Heart right ventricle (tissue), 16 donors: ENCODE data around the gene PIK3R2. TPM values are rescaled to one million over a fixed set of nuclear protein-coding genes. Genes with fewer than 3 reads are reported as not detected.

ENCODE experiments used
- ATAC-seq, 8 donors: fragments of 200-7000 bp; cut with Tn5 transposase; one replicate each; pipeline ENCODE4 v1.9.1; 2020; ENCODE audit warnings: mild to moderate bottlenecking in 8 of 8, moderate library complexity in 8 of 8, moderate number of reproducible peaks in 1 of 8
- DNase-seq, 2 donors: peaks; one replicate each; pipeline ENCODE4 v3.0.0-alpha.2; 2020
- H3K27ac ChIP-seq, 10 donors: fragments of 200-600 bp; sonication (generic) in 2 of 10; one replicate each; pipeline versions ENCODE4 v1.5.0 to v1.8.0; 2020 to 2022; ENCODE audit warnings: mild to moderate bottlenecking in 3 of 10
- H3K27me3 ChIP-seq, 7 donors: fragments of 200-600 bp; one replicate each; pipeline ENCODE4 v1.8.0; 2021 to 2022; ENCODE audit warnings: mild to moderate bottlenecking in 2 of 7
- H3K36me3 ChIP-seq, 9 donors: fragments of 200-600 bp; sonication (generic) in 1 of 9; one replicate each; pipeline versions ENCODE4 v1.5.0 to v1.8.0; 2020 to 2022; ENCODE audit warnings: mild to moderate bottlenecking in 2 of 9
- H3K4me1 ChIP-seq, 9 donors: fragments of 200-600 bp; sonication (generic) in 1 of 9; one replicate each; pipeline versions ENCODE4 v1.5.0 to v1.8.0; 2020 to 2022; ENCODE audit warnings: mild to moderate bottlenecking in 4 of 9
- H3K4me3 ChIP-seq, 10 donors: fragments of 200-600 bp; sonication (generic) in 2 of 10; one replicate each; pipeline versions ENCODE4 v1.5.0 to v1.8.0; 2020 to 2022; ENCODE audit warnings: mild to moderate bottlenecking in 7 of 10, moderate library complexity in 2 of 10
- H3K9me3 ChIP-seq, 11 donors: fragments of 200-600 bp in 10 of 11; sonication (generic) in 2 of 11; one replicate each; pipeline versions ENCODE4 v1.5.0 to v1.8.0; 2013 to 2022; ENCODE audit warnings: mild to moderate bottlenecking in 2 of 11, control low read depth in 1 of 11, moderate library complexity in 1 of 11
- CTCF ChIP-seq, 9 donors: fragments of 200-600 bp; sonication (generic) in 2 of 9; IDR thresholded peaks; one replicate each; pipeline versions ENCODE4 v1.5.0 to v1.8.0; 2021 to 2022; ENCODE audit warnings: antibody characterized with exemption in 9 of 9, mild to moderate bottlenecking in 5 of 9, moderate library complexity in 1 of 9
- WGBS, 2 donors: extraction: QIAGEN DNeasy Blood & Tissue Kit; methylation state at CpG; one replicate each; pipeline ENCODE4 v1.1.7; 2013; ENCODE audit warnings: inconsistent platforms in 1 of 2; 5-methylcytosine and 5-hydroxymethylcytosine counted together
- intact Hi-C, 10 donors: fragments of 100-400 bp; cut with DNase I; formaldehyde crosslinking; loops; one replicate each; pipeline versions ENCODE4 v1.11.1 to v1.14.2; 2022
- polyA plus RNA-seq, 2 donors: library from polyadenylated mRNA; stranded (reverse); fragments of 200-250 nt; gene quantifications; one replicate each; pipeline ENCODE4 v1.2.3, GENCODE V29; 2013
- total RNA-seq, 10 donors: library from RNA; stranded (reverse); fragmentation: NEBNext Ultra II Directional in 3 of 10; extraction: Animal tissue kit (Norgen Biotek cat#: 25700) in 3 of 10; gene quantifications; one replicate each; pipeline versions ENCODE4 v1.2.1 to v1.2.4, GENCODE V29; 2021 to 2023
- donor health status: Arrhythmogenic right ventricular cardiomyopathy.
- donor health status: ischemic (EF 13 %, LVEDD 7.1; RV severe dilation, severe dysfunction).
- donor health status: healthy with polysubstance abuse.
- donor health status: DM: no; HTN: yes; CAD: no.
- donor health status: DM: no; HTN: no; CAD: no.
- donor health status: ischemic (EF 25% LVEDD 6.9; RV normal size, moderate dysfunction).
- donor health status: ischemic (EF 25% LVEDD 5.7; RV mildly dilated, moderate dysfunction).
- donor health status: healthy.
- donor health status: DM: yes; HTN: yes; CAD: no.
- donor health status: Ischemic cardiomyopathy.
- donor health status: ischemic (EF 35%, LVEDD 5.7; RV mildly dilated, moderate dysfunction).
- donor health status: nonischemic (EF 11% LVEDD 7.7; RV severe dilation, severe dysfunction).
- donor health status: DM: yes; HTN: yes; CAD: no.
- donor health status: PGD.
- donor health status: ischemic (EF 29% LVEDD 5.4; RV normal size, mild dysfunction).
- donor health status: nonischemic (EF 23%, LVEDD 6.1; RV moderate dilation, normal function).

PIK3R2 gene
- total and polyA plus RNA-seq, 12 donors, result 2.3 to 29.1 (median 21.7) TPM

- H3K27me3 ChIP-seq, result peaks cover 0 to 11% (median 0%) of the 10 kb centered on the region in 7 donors
- H3K4me1 ChIP-seq, result no peaks in the 10 kb centered on the region
- H3K36me3 ChIP-seq, result no peaks in the 10 kb centered on the region
- no peak overlapping the region for H3K4me3 ChIP-seq
- no peak for ATAC-seq
- H3K9me3 ChIP-seq, result no peaks in the 10 kb centered on the region
- intact Hi-C loops, result loop anchor here in 4 of 10 donors (5.0 kb wide), 2 partner anchors 32 to 37 kb away; no protein-coding TSS in a partner anchor
- WGBS, 2 donors, result 70 to 71% methylated on average over 7 of the region's 7 CpGs
- no peak overlapping the region for H3K27ac ChIP-seq
- DNase-seq, result no peak
- no peak for TF ChIP-seq CTCF (IDR thresholded peaks at IDR 0.05)
Measured at GRCh38 chr19:18214779-18215433, 61.9 kb downstream of the PIK3R2 start.

GRCh38 chr19:18216789-18217188, 63.8 kb downstream of the PIK3R2 start:
- Histone ChIP-seq H3K4me3 (no peak overlapping the region), H3K27ac (no peak overlapping the region), H3K9me3 (no peaks in the 10 kb centered on the region), H3K36me3 (no peaks in the 10 kb centered on the region), H3K4me1 (peaks cover 0 to 3% (median 0%) of the 10 kb centered on the region in 9 donors), H3K27me3 (peaks cover 0 to 20% (median 15%) of the 10 kb centered on the region in 7 donors)
- ATAC-seq (no peak), DNase-seq (no peak)
- TF ChIP-seq CTCF (IDR thresholded peaks at IDR 0.05), result no peak
- intact Hi-C loops, result no loop called here
- 94 to 96% methylated on average over 8 of the region's 8 CpGs for WGBS, 2 donors

GRCh38 chr19:18218159-18218558, 65.2 kb downstream of the PIK3R2 start:
- H3K36me3 ChIP-seq, result no peaks in the 10 kb centered on the region
- TF ChIP-seq CTCF (IDR thresholded peaks at IDR 0.05), result no peak
- no peak overlapping the region for H3K4me3 ChIP-seq
- intact Hi-C loops, result no loop called here
- no peaks in the 10 kb centered on the region for H3K9me3 ChIP-seq
- ATAC-seq (no peak), DNase-seq (no peak)
- WGBS, 2 donors, result 88 to 89% methylated on average over 17 of the region's 17 CpGs
- H3K27ac ChIP-seq, result no peak overlapping the region
- H3K4me1 ChIP-seq, result peaks cover 0 to 3% (median 0%) of the 10 kb centered on the region in 9 donors
- peaks cover 0 to 25% (median 20%) of the 10 kb centered on the region in 7 donors for H3K27me3 ChIP-seq

GRCh38 chr19:18218600-18218999, 65.6 kb downstream of the PIK3R2 start:
- WGBS, 2 donors, result 87% methylated on average over 3 of the region's 3 CpGs
- DNase-seq (no peak), ATAC-seq (no peak)
- intact Hi-C loops, result no loop called here
- H3K4me3 ChIP-seq, result no peak overlapping the region
- peaks cover 0 to 26% (median 20%) of the 10 kb centered on the region in 7 donors for H3K27me3 ChIP-seq
- H3K36me3 ChIP-seq, result no peaks in the 10 kb centered on the region
- H3K27ac ChIP-seq, result no peak overlapping the region
- TF ChIP-seq CTCF (IDR thresholded peaks at IDR 0.05), result no peak
- peaks cover 0 to 3% (median 0%) of the 10 kb centered on the region in 9 donors for H3K4me1 ChIP-seq
- H3K9me3 ChIP-seq, result no peaks in the 10 kb centered on the region

Other genes starting within 250 kb of the PIK3R2 start
- 10 to 100 TPM; 52.0 to 94.2 (median 61.6) TPM for gene CCDC124, start 220.1 kb upstream of the PIK3R2 start, total RNA-seq
- gene CCDC124, start 220.1 kb upstream of the PIK3R2 start, polyA plus RNA-seq, result 100 to 1,000 TPM; 135 to 240 TPM
- gene KCNN1, start 186.1 kb upstream of the PIK3R2 start, total RNA-seq, result under 1 TPM in 1 of 10 donors, not detected in 9; 0.72 TPM
- not detected for gene KCNN1, start 186.1 kb upstream of the PIK3R2 start, polyA plus RNA-seq
- gene ARRDC2, start 145.0 kb upstream of the PIK3R2 start, total RNA-seq, result 10 to 100 TPM in 5 of 10 donors, 1 to 10 TPM in 5; 4.8 to 22.4 (median 10.0) TPM
- 10 to 100 TPM; 19.3 to 45.5 TPM for gene ARRDC2, start 145.0 kb upstream of the PIK3R2 start, polyA plus RNA-seq
- gene IL12RB1, start 66.2 kb upstream of the PIK3R2 start, total RNA-seq, result 1 to 10 TPM in 2 of 10 donors, under 1 TPM in 8; 0.24 to 5.4 (median 0.45) TPM
- gene IL12RB1, start 66.2 kb upstream of the PIK3R2 start, polyA plus RNA-seq, result under 1 TPM; 0.36 to 0.51 TPM
- gene MAST3, start 55.4 kb upstream of the PIK3R2 start, total RNA-seq, result 1 to 10 TPM; 2.8 to 6.4 (median 4.6) TPM
- gene MAST3, start 55.4 kb upstream of the PIK3R2 start, polyA plus RNA-seq, result 1 to 10 TPM; 1.5 to 2.6 TPM
- gene IFI30, start 20.6 kb downstream of the PIK3R2 start, total RNA-seq, result 100 to 1,000 TPM in 1 of 10 donors, 10 to 100 TPM in 7, 1 to 10 TPM in 2; 6.5 to 241 (median 11.9) TPM
- gene IFI30, start 20.6 kb downstream of the PIK3R2 start, polyA plus RNA-seq, result 10 to 100 TPM in 1 of 2 donors, 1 to 10 TPM in 1; 9.7 to 31.2 TPM
- 10 to 100 TPM; 10.6 to 16.5 (median 14.5) TPM for gene MPV17L2, start 40.1 kb downstream of the PIK3R2 start, total RNA-seq
- gene MPV17L2, start 40.1 kb downstream of the PIK3R2 start, polyA plus RNA-seq, result 10 to 100 TPM; 23.0 to 61.9 TPM
- gene RAB3A, start 50.9 kb downstream of the PIK3R2 start, total RNA-seq, result 10 to 100 TPM; 24.1 to 36.3 (median 31.4) TPM
- gene RAB3A, start 50.9 kb downstream of the PIK3R2 start, polyA plus RNA-seq, result 10 to 100 TPM in 1 of 2 donors, 1 to 10 TPM in 1; 7.8 to 16.7 TPM
- gene PDE4C, start 73.3 kb downstream of the PIK3R2 start, total RNA-seq, result 1 to 10 TPM in 4 of 10 donors, under 1 TPM in 6; 0.30 to 4.2 (median 0.85) TPM
- 1 to 10 TPM; 1.2 to 6.3 TPM for gene PDE4C, start 73.3 kb downstream of the PIK3R2 start, polyA plus RNA-seq
- 1 to 10 TPM in 5 of 10 donors, under 1 TPM in 5; 0.49 to 1.5 (median 0.96) TPM for gene IQCN, start 121.3 kb downstream of the PIK3R2 start, total RNA-seq
- gene IQCN, start 121.3 kb downstream of the PIK3R2 start, polyA plus RNA-seq, result 1 to 10 TPM in 1 of 2 donors, under 1 TPM in 1; 0.17 to 7.8 TPM
- 100 to 1,000 TPM in 9 of 10 donors, 10 to 100 TPM in 1; 93.7 to 195 (median 133) TPM for gene JUND, start 128.5 kb downstream of the PIK3R2 start, total RNA-seq
- gene JUND, start 128.5 kb downstream of the PIK3R2 start, polyA plus RNA-seq, result 100 to 1,000 TPM; 103 to 278 TPM
- 100 to 1,000 TPM in 1 of 10 donors, 10 to 100 TPM in 9; 73.2 to 114 (median 93.3) TPM for gene LSM4, start 169.9 kb downstream of the PIK3R2 start, total RNA-seq
- 100 to 1,000 TPM; 135 to 163 TPM for gene LSM4, start 169.9 kb downstream of the PIK3R2 start, polyA plus RNA-seq
- gene PGPEP1, start 187.4 kb downstream of the PIK3R2 start, total RNA-seq, result 10 to 100 TPM; 36.0 to 61.3 (median 46.8) TPM
- 10 to 100 TPM; 10.0 to 27.2 TPM for gene PGPEP1, start 187.4 kb downstream of the PIK3R2 start, polyA plus RNA-seq
- gene GDF15, start 233.0 kb downstream of the PIK3R2 start, total RNA-seq, result 1 to 10 TPM in 4 of 10 donors, under 1 TPM in 6; 0.44 to 2.5 (median 0.79) TPM
- under 1 TPM; 0.44 to 0.62 TPM for gene GDF15, start 233.0 kb downstream of the PIK3R2 start, polyA plus RNA-seq
- 10 to 100 TPM in 1 of 10 donors, 1 to 10 TPM in 7, under 1 TPM in 2; 0.57 to 13.3 (median 1.8) TPM for gene LRRC25, start 244.5 kb downstream of the PIK3R2 start, total RNA-seq
- 1 to 10 TPM; 1.1 to 2.2 TPM for gene LRRC25, start 244.5 kb downstream of the PIK3R2 start, polyA plus RNA-seq